Fibroblast of the aortic adventitia (primary cell): ENCODE results near the gene WEE2. TPM values are rescaled to one million over a fixed set of nuclear protein-coding genes. Genes with fewer than 3 reads are reported as not detected.
"Not testable (repeated sequence)": the region's sequence is repeated elsewhere in the genome, so short reads cannot be mapped to it uniquely, and the experiment has no call there.

Experiments used
- DNase-seq: peaks from one replicate; pipeline ENCODE4 v3.0.0-alpha.2; 2010; ENCODE audit warnings: low read depth
- H3K4me3 ChIP-seq: 2 replicates; pipeline ENCODE4 v1.5.1; 2011; ENCODE audit warnings: low read depth, mild to moderate bottlenecking, control low read depth, low read length, moderate library complexity
- total RNA-seq: library from RNA; depleted of rRNA; stranded (reverse); fragments of >200 nt; gene quantifications from 2 replicates; pipeline ENCODE4 v1.2.3, GENCODE V29; 2012; ENCODE audit warnings: low replicate concordance
- TF ChIP-seq, protein P1 (sequence below): IDR thresholded peaks from 2 replicates; pipeline ENCODE4 v1.5.1; 2011; ENCODE audit warnings: mild to moderate bottlenecking, low read length, control low read depth, inconsistent platforms; ENCODE audit not compliant: insufficient read depth

Gene WEE2
- total RNA-seq, 1 donor = under 0.01 TPM

DNA sequence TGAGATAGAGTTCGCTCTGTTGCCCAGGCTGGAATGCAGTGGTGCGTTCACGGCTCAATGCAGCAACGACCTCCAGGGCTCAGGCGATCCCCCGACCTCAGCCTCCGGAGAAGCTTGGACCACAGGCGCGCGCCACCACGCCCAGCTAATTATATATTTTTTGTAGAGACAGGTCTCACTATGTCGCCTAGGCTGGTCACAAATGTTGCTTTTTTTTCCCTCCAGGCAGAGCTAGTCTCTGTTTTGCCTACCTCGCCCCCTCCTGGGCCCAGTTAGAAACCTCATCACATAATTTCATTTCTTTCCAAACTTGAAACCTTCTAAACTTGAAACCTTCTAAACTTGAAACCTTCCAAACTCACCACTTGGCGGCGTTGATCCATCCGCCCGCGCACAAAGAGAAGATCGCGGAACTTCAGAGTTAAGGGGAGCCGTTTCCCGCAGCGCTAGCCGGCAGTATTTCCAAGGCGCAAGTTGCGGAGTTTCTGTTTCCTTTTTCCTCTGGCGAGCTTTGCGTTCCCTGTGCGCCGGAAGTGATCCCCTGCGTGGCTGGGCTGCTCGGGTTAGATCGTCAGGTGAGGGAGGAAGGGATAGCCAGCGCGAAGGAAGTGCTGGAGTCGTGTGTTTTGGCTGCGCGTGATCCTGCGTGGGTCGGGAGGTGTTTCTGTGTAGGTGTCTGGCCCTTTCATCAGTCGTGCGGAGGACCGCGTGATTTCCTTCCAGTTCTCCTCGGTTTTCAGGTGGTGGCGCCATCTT lies 29.9 kb downstream of the WEE2 start, which contains the start of gene SSBP1:
TSS of gene SSBP1 (plus strand) at position 523 of the 756 bp plus-strand sequence. CDS start 809 bp downstream, outside the sequence.
- peak within 1 kb of the TSS; percentile 100 for H3K4me3 ChIP-seq
- DNase-seq = peak; percentile 97
- TF ChIP-seq, protein P1, sequence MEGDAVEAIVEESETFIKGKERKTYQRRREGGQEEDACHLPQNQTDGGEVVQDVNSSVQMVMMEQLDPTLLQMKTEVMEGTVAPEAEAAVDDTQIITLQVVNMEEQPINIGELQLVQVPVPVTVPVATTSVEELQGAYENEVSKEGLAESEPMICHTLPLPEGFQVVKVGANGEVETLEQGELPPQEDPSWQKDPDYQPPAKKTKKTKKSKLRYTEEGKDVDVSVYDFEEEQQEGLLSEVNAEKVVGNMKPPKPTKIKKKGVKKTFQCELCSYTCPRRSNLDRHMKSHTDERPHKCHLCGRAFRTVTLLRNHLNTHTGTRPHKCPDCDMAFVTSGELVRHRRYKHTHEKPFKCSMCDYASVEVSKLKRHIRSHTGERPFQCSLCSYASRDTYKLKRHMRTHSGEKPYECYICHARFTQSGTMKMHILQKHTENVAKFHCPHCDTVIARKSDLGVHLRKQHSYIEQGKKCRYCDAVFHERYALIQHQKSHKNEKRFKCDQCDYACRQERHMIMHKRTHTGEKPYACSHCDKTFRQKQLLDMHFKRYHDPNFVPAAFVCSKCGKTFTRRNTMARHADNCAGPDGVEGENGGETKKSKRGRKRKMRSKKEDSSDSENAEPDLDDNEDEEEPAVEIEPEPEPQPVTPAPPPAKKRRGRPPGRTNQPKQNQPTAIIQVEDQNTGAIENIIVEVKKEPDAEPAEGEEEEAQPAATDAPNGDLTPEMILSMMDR = peak; percentile 61

DNA sequence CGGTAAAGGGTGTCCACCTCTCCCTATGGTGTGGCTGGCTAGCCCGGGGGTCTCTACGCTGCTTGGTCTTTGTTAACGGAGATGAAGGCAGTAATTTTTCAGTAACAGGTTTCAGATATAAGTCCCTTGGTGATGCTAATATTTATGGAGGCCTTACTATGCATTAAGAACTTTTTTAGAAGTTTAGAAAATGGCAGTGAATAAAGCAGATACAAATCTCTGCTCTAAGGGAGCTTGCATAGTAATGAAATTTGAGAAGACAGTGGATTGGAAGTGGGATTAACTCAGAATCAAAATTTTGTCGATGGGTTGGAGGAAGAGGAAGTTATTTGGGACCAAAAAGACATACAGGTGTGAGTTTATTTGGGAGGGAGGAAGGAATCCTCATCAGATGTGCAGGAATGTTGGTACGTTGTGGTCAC lies 30.4 kb downstream of the WEE2 start:
- TF ChIP-seq, protein P1 = peak; percentile 57
- DNase-seq = no peak
- peak overlapping the region; percentile 100 for H3K4me3 ChIP-seq

DNA sequence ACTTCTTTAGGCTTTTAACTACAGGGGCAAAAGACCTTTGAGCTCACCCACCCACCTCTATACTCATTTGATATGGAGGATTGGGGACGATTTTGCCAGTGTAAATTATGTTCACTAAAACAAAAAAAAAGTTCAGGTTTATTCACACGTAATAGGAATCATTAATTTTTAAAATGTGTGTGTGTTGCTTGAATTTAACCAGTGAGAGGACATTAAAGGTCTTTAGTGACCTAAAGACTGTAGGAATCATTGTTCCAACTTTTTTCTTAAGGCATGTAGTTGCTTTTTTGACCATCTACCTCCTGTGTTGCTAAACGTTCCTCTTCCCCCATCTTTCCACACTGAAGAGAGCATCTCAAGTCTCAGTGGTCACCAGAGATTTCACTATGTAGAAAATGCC lies 31.1 kb downstream of the WEE2 start:
- no peak for DNase-seq
- TF ChIP-seq, protein P1 = no peak
- H3K4me3 ChIP-seq = peak overlapping the region; percentile 100

DNA sequence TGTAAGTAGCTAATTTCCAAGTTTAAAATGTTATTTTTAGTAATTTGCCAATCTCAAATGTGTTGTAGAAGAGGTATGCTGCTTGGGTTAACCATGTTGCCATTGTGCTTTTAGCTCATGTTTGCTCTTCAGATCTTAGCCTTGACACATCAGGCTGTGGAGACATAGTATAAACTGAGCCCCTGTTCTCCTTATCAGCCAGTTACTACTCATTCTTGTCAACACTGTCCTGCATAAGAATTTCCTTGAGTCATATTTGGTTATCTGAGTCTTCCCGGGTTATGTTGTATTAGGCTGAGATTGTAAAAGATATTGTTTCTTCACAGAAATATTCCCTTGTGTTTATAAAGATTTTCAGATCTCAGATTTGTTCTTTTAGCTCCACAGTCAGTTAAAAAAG lies 34.1 kb downstream of the WEE2 start:
- TF ChIP-seq, protein P1 = no peak
- DNase-seq = no peak
- no peak overlapping the region for H3K4me3 ChIP-seq

DNA sequence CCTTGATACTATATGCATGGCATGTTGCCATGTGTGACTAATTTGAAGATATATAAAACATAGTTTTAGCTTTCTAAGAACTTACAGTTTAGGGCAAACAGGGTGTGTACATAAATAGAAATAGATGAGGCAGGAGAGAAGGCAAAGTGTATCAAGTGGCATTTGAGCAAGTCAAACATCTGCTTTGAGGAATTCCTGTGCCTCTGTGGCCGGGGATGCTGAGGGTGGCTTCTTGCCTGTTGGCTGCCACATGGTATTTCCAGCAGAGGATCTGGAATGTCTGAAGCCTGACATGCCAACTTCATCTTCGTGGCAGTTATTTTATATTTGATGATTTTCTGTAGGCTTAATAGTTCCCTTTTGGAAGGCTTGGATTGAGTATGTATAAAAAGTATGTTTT lies 36.0 kb downstream of the WEE2 start:
- no peak overlapping the region for H3K4me3 ChIP-seq
- TF ChIP-seq, protein P1 = no peak
- no peak for DNase-seq

DNA sequence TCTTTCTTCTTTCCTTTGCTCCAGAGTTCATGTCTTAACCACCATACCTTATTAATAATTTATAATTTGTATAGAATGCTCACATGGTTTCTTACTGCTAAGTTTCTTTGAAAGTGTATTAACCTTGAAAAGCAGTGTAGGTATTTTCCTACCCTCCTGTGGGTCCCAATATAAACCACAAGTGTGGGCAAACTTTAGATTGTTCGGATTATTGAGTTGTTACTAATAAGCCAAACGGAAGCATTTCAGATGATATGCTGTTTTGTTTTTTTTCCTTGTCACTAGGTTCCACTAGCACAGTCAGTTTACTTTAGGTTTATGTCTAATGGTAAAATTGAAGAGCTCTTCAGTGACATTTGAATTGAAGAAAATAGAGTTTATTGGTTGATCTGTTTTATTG lies 40.2 kb downstream of the WEE2 start:
- DNase-seq = no peak
- TF ChIP-seq, protein P1 = no peak
- no peak overlapping the region for H3K4me3 ChIP-seq

DNA sequence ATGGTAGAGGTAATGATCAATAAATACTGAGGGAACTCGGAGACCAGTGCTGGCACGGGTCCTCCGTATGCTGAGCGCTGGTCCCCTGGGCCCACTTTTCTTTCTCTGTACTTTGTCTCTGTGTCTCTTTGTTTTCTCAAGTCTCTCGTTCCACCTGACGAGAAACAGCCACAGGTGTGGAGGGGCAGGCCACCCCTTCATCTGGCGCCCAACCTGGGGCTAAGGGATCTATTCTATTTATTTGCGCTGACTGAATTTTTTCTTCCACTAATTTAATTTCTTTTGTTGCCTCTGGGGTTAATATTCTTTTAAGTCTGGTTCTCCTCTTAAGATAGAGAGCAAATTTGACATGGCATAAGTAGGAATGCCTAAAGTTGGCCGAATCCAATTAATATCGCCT lies 43.8 kb downstream of the WEE2 start:
- H3K4me3 ChIP-seq, DNase-seq: not testable (repeated sequence)
